ENCODE data around the gene LCN1.

The LCN1 gene

GRCh38 chr9:135480940-135481310 lies 40.3 kb upstream of the LCN1 start:
- Histone ChIP-seq H3K9me3 (ENCODE audit: insufficient read depth, low read length) (no peaks in the 10 kb centered on the region), H3K9me2 (replicated peaks; ENCODE audit: insufficient read depth, low read length) (no peaks in the 10 kb centered on the region), H4K20me1 (ENCODE audit: low read depth, low read length) (no peaks in the 10 kb centered on the region), H3K9ac (ENCODE audit: low read length) (no peak overlapping the region), H2AFZ (ENCODE audit: low read depth, low read length, severe bottlenecking) (no peak overlapping the region), H3K4me3 (ENCODE audit: insufficient read depth, low read length, poor library complexity, severe bottlenecking) (no peak overlapping the region), H3K27me3 (ENCODE audit: low read length) (no peaks in the 10 kb centered on the region), H3K36me3 (ENCODE audit: low read length) (no peaks in the 10 kb centered on the region), H3K27ac (ENCODE audit: low read depth, low read length) (no peak overlapping the region), H3K4me2 (ENCODE audit: low read depth, low read length, poor library complexity, severe bottlenecking) (no peak overlapping the region), H3K79me2 (ENCODE audit: insufficient read depth, low read length) (no peaks in the 10 kb centered on the region), H3F3A (ENCODE audit: insufficient read depth) (no peaks in the 10 kb centered on the region)
- no peak for TF ChIP-seq EZH2phosphoT487 (conservative IDR thresholded peaks at IDR 0.05; ENCODE audit: low read length)
- TF ChIP-seq, protein P1, sequence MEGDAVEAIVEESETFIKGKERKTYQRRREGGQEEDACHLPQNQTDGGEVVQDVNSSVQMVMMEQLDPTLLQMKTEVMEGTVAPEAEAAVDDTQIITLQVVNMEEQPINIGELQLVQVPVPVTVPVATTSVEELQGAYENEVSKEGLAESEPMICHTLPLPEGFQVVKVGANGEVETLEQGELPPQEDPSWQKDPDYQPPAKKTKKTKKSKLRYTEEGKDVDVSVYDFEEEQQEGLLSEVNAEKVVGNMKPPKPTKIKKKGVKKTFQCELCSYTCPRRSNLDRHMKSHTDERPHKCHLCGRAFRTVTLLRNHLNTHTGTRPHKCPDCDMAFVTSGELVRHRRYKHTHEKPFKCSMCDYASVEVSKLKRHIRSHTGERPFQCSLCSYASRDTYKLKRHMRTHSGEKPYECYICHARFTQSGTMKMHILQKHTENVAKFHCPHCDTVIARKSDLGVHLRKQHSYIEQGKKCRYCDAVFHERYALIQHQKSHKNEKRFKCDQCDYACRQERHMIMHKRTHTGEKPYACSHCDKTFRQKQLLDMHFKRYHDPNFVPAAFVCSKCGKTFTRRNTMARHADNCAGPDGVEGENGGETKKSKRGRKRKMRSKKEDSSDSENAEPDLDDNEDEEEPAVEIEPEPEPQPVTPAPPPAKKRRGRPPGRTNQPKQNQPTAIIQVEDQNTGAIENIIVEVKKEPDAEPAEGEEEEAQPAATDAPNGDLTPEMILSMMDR (IDR thresholded peaks at IDR 0.05; ENCODE audit: insufficient read depth, low read length, poor library complexity, severe bottlenecking): no peak

DNA sequence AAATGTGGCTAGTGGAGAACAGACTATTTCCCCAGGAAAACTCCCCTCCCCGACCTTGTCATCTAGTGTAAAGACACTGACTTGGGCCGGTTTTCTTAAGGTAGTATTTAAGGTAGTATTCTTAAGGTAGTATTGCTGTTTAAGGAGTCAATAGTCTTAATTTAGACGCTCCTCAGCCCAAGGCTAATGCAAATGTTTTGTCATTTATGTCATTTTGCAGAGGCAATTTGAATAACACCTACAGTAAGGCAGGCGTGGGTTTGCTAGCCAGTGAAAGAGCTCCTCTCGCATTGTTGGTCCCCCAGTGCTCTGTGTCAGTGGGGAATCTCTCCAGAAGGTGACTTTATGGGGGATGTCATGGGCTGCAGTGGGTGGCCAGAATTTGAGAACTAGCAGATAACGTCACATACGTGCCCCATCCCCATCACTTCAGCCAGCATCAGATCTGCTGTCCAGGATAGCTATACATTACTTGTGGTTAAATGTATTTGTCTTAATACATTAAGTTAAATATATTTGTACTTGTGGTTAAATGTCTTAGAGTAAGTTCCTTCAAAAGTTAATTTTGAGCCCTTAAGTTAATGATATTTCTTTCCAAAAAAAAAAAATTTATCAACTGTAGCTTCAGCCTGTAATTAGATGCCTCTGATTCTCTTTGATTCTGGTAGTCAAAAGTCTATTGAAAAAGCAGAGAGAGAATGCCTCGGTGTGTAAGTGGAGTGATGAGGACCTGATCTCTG lies 39.1 kb upstream of the LCN1 start:
- Histone ChIP-seq H2AFZ (ENCODE audit: low read depth, low read length, severe bottlenecking) (no peak overlapping the region), H3K4me2 (ENCODE audit: low read depth, low read length, poor library complexity, severe bottlenecking) (no peak overlapping the region), H3K36me3 (ENCODE audit: low read length) (no peaks in the 10 kb centered on the region), H3K4me3 (ENCODE audit: insufficient read depth, low read length, poor library complexity, severe bottlenecking) (no peak overlapping the region), H3K9ac (ENCODE audit: low read length) (no peak overlapping the region), H4K20me1 (ENCODE audit: low read depth, low read length) (no peaks in the 10 kb centered on the region), H3K9me3 (ENCODE audit: insufficient read depth, low read length) (no peaks in the 10 kb centered on the region), H3K9me2 (replicated peaks; ENCODE audit: insufficient read depth, low read length) (no peaks in the 10 kb centered on the region), H3K79me2 (ENCODE audit: insufficient read depth, low read length) (no peaks in the 10 kb centered on the region), H3F3A (ENCODE audit: insufficient read depth) (no peaks in the 10 kb centered on the region), H3K27me3 (ENCODE audit: low read length) (no peaks in the 10 kb centered on the region), H3K27ac (ENCODE audit: low read depth, low read length) (no peak overlapping the region)
- no peak for TF ChIP-seq EZH2phosphoT487 (conservative IDR thresholded peaks at IDR 0.05; ENCODE audit: low read length)
- TF ChIP-seq, protein P1 (IDR thresholded peaks at IDR 0.05; ENCODE audit: insufficient read depth, low read length, poor library complexity, severe bottlenecking): no peak

GRCh38 chr9:135484460-135485277 lies 36.6 kb upstream of the LCN1 start:
- no peaks in the 10 kb centered on the region for H3K27me3 ChIP-seq (ENCODE audit: low read length)
- H3K9ac ChIP-seq (ENCODE audit: low read length): no peak overlapping the region
- no peak overlapping the region for H2AFZ ChIP-seq (ENCODE audit: low read depth, low read length, severe bottlenecking)
- no peaks in the 10 kb centered on the region for H3K79me2 ChIP-seq (ENCODE audit: insufficient read depth, low read length)
- TF ChIP-seq, protein P1 (IDR thresholded peaks at IDR 0.05; ENCODE audit: insufficient read depth, low read length, poor library complexity, severe bottlenecking): no peak
- TF ChIP-seq EZH2phosphoT487 (conservative IDR thresholded peaks at IDR 0.05; ENCODE audit: low read length): no peak
- no peak overlapping the region for H3K4me2 ChIP-seq (ENCODE audit: low read depth, low read length, poor library complexity, severe bottlenecking)
- H3K9me3 ChIP-seq (ENCODE audit: insufficient read depth, low read length): no peaks in the 10 kb centered on the region
- H3K36me3 ChIP-seq (ENCODE audit: low read length): no peaks in the 10 kb centered on the region
- no peaks in the 10 kb centered on the region for H3K9me2 ChIP-seq (replicated peaks; ENCODE audit: insufficient read depth, low read length)
- no peak overlapping the region for H3K4me3 ChIP-seq (ENCODE audit: insufficient read depth, low read length, poor library complexity, severe bottlenecking)
- H4K20me1 ChIP-seq (ENCODE audit: low read depth, low read length): no peaks in the 10 kb centered on the region
- H3K27ac ChIP-seq (ENCODE audit: low read depth, low read length): no peak overlapping the region
- no peaks in the 10 kb centered on the region for H3F3A ChIP-seq (ENCODE audit: insufficient read depth)

All from SU-DHL-6 (cell line).